ENCODE results near the gene SDCBP2.

The SDCBP2 gene

DNA sequence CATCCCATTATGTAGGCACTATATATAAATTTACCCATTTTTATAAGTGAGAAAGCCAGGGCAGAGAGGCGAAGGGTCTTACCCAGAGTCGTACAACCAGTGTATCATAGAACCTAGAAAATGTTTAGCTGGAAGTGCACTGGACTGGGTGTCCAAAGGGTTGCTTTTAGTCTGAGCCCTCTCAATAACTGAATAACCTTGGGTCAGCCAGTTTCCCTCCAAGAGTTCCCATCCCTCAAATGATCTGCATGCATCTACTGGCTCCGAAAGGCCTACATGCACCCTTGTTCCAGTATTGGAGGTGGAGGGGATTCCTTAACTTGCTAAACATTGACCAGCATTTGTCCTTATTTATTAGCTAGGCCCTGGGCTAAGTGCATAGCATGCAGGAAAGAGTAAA lies 59.1 kb downstream of the SDCBP2 start:
- DNase-seq (ENCODE audit: insufficient read length, low spot score) (no peak), FAIRE-seq (no peak)
- TF ChIP-seq POLR2A (IDR thresholded peaks at IDR 0.05; ENCODE audit: low read depth, low read length) (no peak), PAX5 (IDR thresholded peaks at IDR 0.05; ENCODE audit: insufficient read depth, low read length, severe bottlenecking) (no peak), POLR2AphosphoS5 (IDR thresholded peaks at IDR 0.05; ENCODE audit: low read depth, low read length) (no peak), TAF1 (IDR thresholded peaks at IDR 0.05; ENCODE audit: low read depth, low read length) (no peak), SPI1 (IDR thresholded peaks at IDR 0.05; ENCODE audit: low read depth, low read length) (no peak), POU2F2 (IDR thresholded peaks at IDR 0.05; ENCODE audit: low read depth, low read length) (no peak)

DNA sequence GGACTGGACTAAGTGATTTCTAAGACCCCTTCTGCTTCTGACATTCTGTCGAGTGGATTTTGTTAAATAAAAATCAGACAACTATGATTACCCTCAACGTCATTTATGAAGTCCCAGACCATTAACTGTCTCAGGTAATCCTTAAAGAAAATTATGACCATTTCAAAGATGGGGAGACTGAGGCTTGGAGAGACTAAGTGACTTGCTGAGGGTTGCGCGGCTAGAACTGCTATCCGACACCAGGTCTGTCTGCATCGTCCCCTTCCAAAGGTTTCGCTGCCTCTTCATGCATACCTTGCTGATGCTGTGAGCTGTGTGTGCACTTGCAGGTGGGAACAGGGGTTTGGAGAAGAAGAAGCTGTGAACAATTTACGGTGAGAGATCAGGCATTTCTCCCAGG lies 59.7 kb downstream of the SDCBP2 start:
- no peak for TF ChIP-seq POLR2AphosphoS5 (IDR thresholded peaks at IDR 0.05; ENCODE audit: low read depth, low read length)
- TF ChIP-seq TAF1 (IDR thresholded peaks at IDR 0.05; ENCODE audit: low read depth, low read length): no peak
- no peak for TF ChIP-seq POLR2A (IDR thresholded peaks at IDR 0.05; ENCODE audit: low read depth, low read length)
- TF ChIP-seq SPI1 (IDR thresholded peaks at IDR 0.05; ENCODE audit: low read depth, low read length): no peak
- no peak for TF ChIP-seq POU2F2 (IDR thresholded peaks at IDR 0.05; ENCODE audit: low read depth, low read length)
- no peak for TF ChIP-seq PAX5 (IDR thresholded peaks at IDR 0.05; ENCODE audit: insufficient read depth, low read length, severe bottlenecking)
- DNase-seq (ENCODE audit: insufficient read length, low spot score) (no peak), FAIRE-seq (no peak)

DNA sequence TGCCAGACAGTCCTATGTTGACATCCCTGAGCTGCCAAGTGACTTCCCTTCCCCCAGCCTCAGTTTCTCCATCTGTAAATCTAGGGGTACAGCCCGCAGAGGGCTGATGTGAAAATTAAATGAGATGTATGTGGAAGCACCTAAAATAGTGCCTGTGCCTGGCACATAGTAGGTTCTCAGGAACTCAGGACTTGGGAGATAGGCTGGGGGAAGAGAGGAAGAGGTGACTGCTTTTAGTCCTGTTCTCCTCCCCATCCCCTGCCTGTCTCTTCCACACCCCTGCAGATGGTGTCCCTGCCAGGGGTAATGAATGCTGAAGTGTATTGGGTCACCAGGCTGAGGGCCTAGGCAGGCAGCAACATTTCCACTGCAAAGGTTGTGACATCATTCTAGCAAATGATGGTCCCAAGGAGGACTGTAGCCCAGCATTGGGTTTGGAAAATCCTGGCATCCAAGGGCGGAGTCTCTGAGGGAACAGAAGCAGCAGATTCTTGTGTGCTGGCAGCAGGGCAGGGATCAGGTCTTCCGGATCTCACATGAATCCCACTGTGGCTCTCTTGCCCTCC lies 61.0 kb downstream of the SDCBP2 start:
- no peak for FAIRE-seq
- TF ChIP-seq POLR2AphosphoS5 (IDR thresholded peaks at IDR 0.05; ENCODE audit: low read depth, low read length) (no peak), POLR2A (IDR thresholded peaks at IDR 0.05; ENCODE audit: low read depth, low read length) (no peak), POU2F2 (IDR thresholded peaks at IDR 0.05; ENCODE audit: low read depth, low read length) (no peak), PAX5 (IDR thresholded peaks at IDR 0.05; ENCODE audit: insufficient read depth, low read length, severe bottlenecking) (no peak), TAF1 (IDR thresholded peaks at IDR 0.05; ENCODE audit: low read depth, low read length) (no peak), SPI1 (IDR thresholded peaks at IDR 0.05; ENCODE audit: low read depth, low read length) (no peak)
- no peak for DNase-seq (ENCODE audit: insufficient read length, low spot score)

DNA sequence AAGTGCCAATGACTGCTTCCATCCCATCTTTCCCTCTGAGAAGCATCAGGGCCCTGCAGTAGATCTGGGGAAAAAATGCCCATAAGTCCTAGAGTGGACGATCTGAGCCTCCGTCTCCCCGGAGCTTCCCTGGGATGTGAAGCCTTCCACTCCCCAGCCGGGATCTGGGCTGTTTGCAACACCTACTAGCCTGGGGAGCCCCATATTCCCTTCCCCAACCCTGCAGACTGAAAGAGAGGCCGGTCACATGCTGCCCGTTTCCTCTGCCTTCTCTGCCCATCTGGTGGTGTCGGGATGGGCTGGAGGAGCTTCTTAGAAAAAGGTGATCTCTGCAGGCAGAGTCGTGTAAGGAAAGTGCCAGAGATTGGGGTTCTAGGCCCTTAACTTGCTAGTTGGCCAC lies 61.8 kb downstream of the SDCBP2 start:
- no peak for DNase-seq (ENCODE audit: insufficient read length, low spot score)
- FAIRE-seq: no peak
- no peak for TF ChIP-seq PAX5 (IDR thresholded peaks at IDR 0.05; ENCODE audit: insufficient read depth, low read length, severe bottlenecking)
- no peak for TF ChIP-seq POLR2AphosphoS5 (IDR thresholded peaks at IDR 0.05; ENCODE audit: low read depth, low read length)
- no peak for TF ChIP-seq POLR2A (IDR thresholded peaks at IDR 0.05; ENCODE audit: low read depth, low read length)
- TF ChIP-seq SPI1 (IDR thresholded peaks at IDR 0.05; ENCODE audit: low read depth, low read length): no peak
- no peak for TF ChIP-seq POU2F2 (IDR thresholded peaks at IDR 0.05; ENCODE audit: low read depth, low read length)
- TF ChIP-seq TAF1 (IDR thresholded peaks at IDR 0.05; ENCODE audit: low read depth, low read length): no peak

DNA sequence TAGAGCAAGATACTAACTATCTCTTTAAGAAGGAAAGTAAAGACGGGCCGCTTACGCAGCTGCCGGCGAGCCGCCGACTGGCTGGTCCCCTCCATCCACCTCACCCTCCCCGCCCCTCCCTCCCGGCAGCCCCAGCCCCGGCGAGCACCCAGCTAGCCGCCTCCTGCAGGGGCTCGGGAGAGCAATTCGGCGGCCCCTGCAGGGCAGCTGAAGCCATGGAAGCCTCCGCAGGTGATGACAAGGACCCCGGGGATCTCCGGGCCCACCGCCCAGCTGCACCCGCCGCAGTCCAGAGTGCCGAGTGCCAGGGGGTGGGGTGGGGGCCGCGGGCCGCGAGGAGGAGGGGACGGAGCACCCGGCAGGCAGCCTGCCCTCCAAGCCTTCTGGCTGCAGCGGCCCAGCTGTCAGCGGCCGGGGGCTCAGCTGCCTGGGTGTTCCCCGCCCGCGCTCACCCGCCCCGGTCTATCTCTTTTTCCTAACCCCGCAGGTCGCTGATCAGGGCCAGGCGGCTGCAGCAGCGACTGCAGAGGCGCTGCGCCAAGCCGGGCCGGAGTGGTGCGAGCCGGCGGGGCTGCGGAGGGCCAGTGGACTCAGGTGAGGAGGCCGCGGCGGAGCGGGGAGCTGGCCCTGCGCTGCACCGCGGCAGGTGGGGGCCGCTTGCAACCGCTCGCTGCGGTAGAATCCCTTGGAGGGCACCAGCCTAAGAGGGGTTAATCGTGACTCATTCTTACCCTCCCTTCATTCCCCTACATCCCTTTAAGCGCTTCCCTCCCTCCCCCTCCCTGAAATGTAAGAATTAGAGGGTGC lies 62.6 kb downstream of the SDCBP2 start, which contains the start of gene SNPH:
SNPH (plus strand) TSS at position 128 of the 807 bp plus-strand sequence. CDS start 29,946 bp downstream, outside the sequence.
- TF ChIP-seq SPI1 (IDR thresholded peaks at IDR 0.05; ENCODE audit: low read depth, low read length) (no peak), PAX5 (IDR thresholded peaks at IDR 0.05; ENCODE audit: insufficient read depth, low read length, severe bottlenecking) (no peak), POLR2AphosphoS5 (IDR thresholded peaks at IDR 0.05; ENCODE audit: low read depth, low read length) (no peak), POLR2A (IDR thresholded peaks at IDR 0.05; ENCODE audit: low read depth, low read length) (no peak), TAF1 (IDR thresholded peaks at IDR 0.05; ENCODE audit: low read depth, low read length) (no peak)
- FAIRE-seq (peak; percentile 50), DNase-seq (ENCODE audit: insufficient read length, low spot score) (peak; percentile 65)

DNA sequence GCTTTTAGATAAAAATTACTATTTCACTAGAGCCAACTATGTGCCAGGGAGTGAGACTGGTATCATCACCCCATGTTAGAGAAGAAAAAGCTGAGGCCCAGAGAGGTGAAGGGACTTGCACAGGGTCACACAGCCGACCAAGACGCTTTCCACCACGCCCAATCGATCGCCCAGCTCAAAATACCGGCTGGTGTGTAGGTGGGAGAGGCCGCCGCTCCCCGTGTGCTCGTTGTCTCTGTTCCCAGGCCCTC lies 63.1 kb downstream of the SDCBP2 start:
- TF ChIP-seq SPI1 (IDR thresholded peaks at IDR 0.05; ENCODE audit: low read depth, low read length) (no peak), PAX5 (IDR thresholded peaks at IDR 0.05; ENCODE audit: insufficient read depth, low read length, severe bottlenecking) (no peak), POLR2A (IDR thresholded peaks at IDR 0.05; ENCODE audit: low read depth, low read length) (no peak), POLR2AphosphoS5 (IDR thresholded peaks at IDR 0.05; ENCODE audit: low read depth, low read length) (no peak), TAF1 (IDR thresholded peaks at IDR 0.05; ENCODE audit: low read depth, low read length) (no peak), POU2F2 (IDR thresholded peaks at IDR 0.05; ENCODE audit: low read depth, low read length) (no peak)
- no peak for FAIRE-seq

DNA sequence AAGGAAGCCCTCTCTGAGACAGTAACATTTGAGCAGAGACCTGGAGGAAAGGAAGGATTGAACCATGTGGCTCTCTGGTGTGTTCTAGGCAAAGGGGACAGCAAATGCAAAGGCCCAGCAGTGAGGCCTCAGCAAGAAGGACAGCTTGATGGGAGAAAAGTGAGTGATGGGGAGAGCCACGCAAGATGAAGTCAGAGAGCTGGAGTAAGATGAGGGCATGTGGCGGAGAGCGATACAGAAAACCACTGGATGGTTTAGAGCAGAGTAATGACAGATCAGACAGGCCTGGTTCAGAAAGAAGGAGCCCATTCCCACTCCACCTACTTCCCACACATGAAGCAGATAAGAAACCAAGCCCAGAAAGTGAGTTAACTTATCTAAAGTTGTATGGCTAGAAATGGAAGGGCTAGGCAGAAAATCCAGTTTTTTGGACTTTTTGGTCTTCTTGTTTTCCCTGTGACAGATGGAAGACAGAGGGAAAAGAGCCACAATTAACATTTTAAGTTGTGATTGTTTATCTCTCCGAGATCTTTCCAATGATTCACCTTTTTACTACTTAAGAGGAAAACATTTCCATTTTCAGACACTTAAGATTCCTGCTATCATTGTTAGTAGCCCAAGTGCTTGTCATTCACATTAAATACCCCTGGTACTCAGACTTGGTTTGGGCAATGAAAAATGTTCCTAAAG lies 63.6 kb downstream of the SDCBP2 start:
- TF ChIP-seq POU2F2 (IDR thresholded peaks at IDR 0.05; ENCODE audit: low read depth, low read length) (no peak), SPI1 (IDR thresholded peaks at IDR 0.05; ENCODE audit: low read depth, low read length) (no peak), POLR2A (IDR thresholded peaks at IDR 0.05; ENCODE audit: low read depth, low read length) (no peak), POLR2AphosphoS5 (IDR thresholded peaks at IDR 0.05; ENCODE audit: low read depth, low read length) (no peak), PAX5 (IDR thresholded peaks at IDR 0.05; ENCODE audit: insufficient read depth, low read length, severe bottlenecking) (no peak), TAF1 (IDR thresholded peaks at IDR 0.05; ENCODE audit: low read depth, low read length) (no peak)
- DNase-seq (ENCODE audit: insufficient read length, low spot score) (no peak), FAIRE-seq (no peak)

More for the DNA sequence above, 63.1 kb downstream of the SDCBP2 start:
- no peak for DNase-seq (ENCODE audit: insufficient read length, low spot score)

DNA sequence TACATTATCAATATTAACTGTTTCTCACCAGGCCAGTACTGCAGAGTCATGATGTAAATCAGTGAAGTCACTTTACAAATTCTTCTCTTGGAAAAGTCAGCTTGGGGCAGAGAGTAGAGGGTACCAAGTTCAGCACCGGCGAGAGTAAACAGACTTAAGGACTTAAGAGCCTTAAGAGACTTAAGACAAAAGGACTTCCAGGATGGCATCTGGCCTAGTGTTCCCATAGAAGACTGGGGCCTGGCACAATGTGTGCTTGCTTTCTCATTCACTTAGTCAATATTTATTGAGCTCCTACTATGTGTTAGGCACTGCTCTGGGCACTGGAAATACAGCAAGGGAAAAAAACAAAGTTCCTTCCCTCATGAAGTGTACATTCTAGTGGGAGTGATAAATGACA lies 64.2 kb downstream of the SDCBP2 start:
- FAIRE-seq (no peak), DNase-seq (ENCODE audit: insufficient read length, low spot score) (no peak)
- TF ChIP-seq SPI1 (IDR thresholded peaks at IDR 0.05; ENCODE audit: low read depth, low read length): no peak
- no peak for TF ChIP-seq POLR2AphosphoS5 (IDR thresholded peaks at IDR 0.05; ENCODE audit: low read depth, low read length)
- TF ChIP-seq TAF1 (IDR thresholded peaks at IDR 0.05; ENCODE audit: low read depth, low read length): no peak
- no peak for TF ChIP-seq POU2F2 (IDR thresholded peaks at IDR 0.05; ENCODE audit: low read depth, low read length)
- TF ChIP-seq POLR2A (IDR thresholded peaks at IDR 0.05; ENCODE audit: low read depth, low read length): no peak
- TF ChIP-seq PAX5 (IDR thresholded peaks at IDR 0.05; ENCODE audit: insufficient read depth, low read length, severe bottlenecking): no peak

DNA sequence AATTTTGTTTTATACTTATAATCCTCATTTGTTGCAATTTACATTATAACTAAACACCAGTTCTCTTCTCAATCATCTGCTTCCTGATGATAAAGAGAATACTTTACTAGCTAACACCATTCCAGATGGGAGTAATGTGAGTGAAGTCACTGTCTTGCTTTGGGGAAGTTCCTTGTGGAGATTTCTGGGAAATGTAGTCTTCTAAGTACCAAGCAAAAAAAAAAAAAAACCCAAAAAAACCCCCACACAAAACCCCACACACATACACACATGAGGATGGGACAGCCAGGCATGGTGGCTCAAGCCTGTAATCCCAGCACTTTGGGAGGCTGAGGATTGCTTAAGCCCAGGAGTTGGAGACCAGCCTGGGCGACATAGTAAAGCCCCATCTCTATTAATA lies 65.1 kb downstream of the SDCBP2 start:
- DNase-seq (ENCODE audit: insufficient read length, low spot score) (no peak), FAIRE-seq (no peak)
- TF ChIP-seq POU2F2 (IDR thresholded peaks at IDR 0.05; ENCODE audit: low read depth, low read length) (no peak), TAF1 (IDR thresholded peaks at IDR 0.05; ENCODE audit: low read depth, low read length) (no peak), SPI1 (IDR thresholded peaks at IDR 0.05; ENCODE audit: low read depth, low read length) (no peak), PAX5 (IDR thresholded peaks at IDR 0.05; ENCODE audit: insufficient read depth, low read length, severe bottlenecking) (no peak), POLR2AphosphoS5 (IDR thresholded peaks at IDR 0.05; ENCODE audit: low read depth, low read length) (no peak), POLR2A (IDR thresholded peaks at IDR 0.05; ENCODE audit: low read depth, low read length) (no peak)
